Fibroblast of lung (primary cell): ENCODE measurements around the gene TMEM135.

ENCODE experiments used
- EZH2 ChIP-seq: IDR thresholded peaks from 2 replicates; pipeline ENCODE4 v1.5.1; 2012; ENCODE audit warnings: low read length, control low read depth, mild to moderate bottlenecking; ENCODE audit errors: missing control alignments
- TF ChIP-seq, protein P1 (sequence below), 2 donors: IDR thresholded peaks in 1 of 2; conservative IDR thresholded peaks in 1 of 2; 1 replicate in 1 of 2; 2 replicates in 1 of 2; pipeline ENCODE4 v1.5.1; 2011 to 2012; ENCODE audit warnings: low read length in 2 of 2, control low read depth in 1 of 2, inconsistent platforms in 1 of 2, low read depth in 1 of 2, mild to moderate bottlenecking in 1 of 2

DNA sequence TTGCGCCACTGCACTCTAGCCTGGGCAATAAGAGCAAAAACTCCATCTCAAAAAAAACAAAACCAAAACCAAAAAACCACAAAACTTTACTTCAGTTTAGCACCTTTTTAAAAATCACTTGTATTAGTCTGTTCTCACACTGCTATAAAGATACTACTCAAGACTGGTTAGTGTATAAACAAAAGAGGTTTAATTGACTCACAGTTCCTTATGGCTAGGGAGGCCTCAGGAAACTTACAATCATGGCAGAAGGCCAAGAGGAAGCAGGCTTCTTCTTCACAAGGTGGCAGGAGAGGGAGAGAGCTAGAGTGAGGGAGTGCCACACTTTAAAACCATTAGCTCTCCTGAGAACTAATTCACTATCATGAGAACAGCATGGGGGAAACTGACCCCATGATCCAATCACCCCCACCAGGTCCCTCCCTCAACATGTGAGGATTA, 261.3 kb downstream of the TMEM135 start:
- TF ChIP-seq, protein P1, sequence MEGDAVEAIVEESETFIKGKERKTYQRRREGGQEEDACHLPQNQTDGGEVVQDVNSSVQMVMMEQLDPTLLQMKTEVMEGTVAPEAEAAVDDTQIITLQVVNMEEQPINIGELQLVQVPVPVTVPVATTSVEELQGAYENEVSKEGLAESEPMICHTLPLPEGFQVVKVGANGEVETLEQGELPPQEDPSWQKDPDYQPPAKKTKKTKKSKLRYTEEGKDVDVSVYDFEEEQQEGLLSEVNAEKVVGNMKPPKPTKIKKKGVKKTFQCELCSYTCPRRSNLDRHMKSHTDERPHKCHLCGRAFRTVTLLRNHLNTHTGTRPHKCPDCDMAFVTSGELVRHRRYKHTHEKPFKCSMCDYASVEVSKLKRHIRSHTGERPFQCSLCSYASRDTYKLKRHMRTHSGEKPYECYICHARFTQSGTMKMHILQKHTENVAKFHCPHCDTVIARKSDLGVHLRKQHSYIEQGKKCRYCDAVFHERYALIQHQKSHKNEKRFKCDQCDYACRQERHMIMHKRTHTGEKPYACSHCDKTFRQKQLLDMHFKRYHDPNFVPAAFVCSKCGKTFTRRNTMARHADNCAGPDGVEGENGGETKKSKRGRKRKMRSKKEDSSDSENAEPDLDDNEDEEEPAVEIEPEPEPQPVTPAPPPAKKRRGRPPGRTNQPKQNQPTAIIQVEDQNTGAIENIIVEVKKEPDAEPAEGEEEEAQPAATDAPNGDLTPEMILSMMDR (conservative IDR thresholded peaks at IDR 0.05 in 1 of 2, IDR thresholded peaks at IDR 0.05 in 1 of 2; ENCODE audit: low read depth in 1 of 2, low read length in 2 of 2) = no peak
- no peak for TF ChIP-seq EZH2
